Mesenchymal stem cell (in vitro differentiated cells and primary cell): ENCODE measurements around the gene NPAS3.

Source experiments
- DNase-seq: peaks from one replicate; pipeline ENCODE4 v3.0.0-alpha.2; 2013
- H2AFZ ChIP-seq: one replicate; pipeline ENCODE4 v1.6.1; 2013; ENCODE audit warnings: low read depth, mild to moderate bottlenecking, control low read depth, inconsistent platforms, low read length, moderate library complexity
- H2AK5ac ChIP-seq: 2 replicates; pipeline ENCODE4 v1.6.1; 2013; ENCODE audit warnings: low read length, moderate library complexity, mild to moderate bottlenecking, inconsistent platforms; ENCODE audit not compliant: severe bottlenecking
- H2BK120ac ChIP-seq: one replicate; pipeline ENCODE4 v1.6.1; 2013; ENCODE audit warnings: low read depth, mild to moderate bottlenecking, inconsistent platforms, low read length, moderate library complexity
- H2BK12ac ChIP-seq, 2 experiments: one replicate each; pipeline ENCODE4 v1.6.1; 2013; ENCODE audit warnings: inconsistent platforms in 2 of 2, low read length in 2 of 2, mild to moderate bottlenecking in 2 of 2, moderate library complexity in 2 of 2, control low read depth in 1 of 2
- H2BK15ac ChIP-seq: one replicate; pipeline ENCODE4 v1.6.1; 2013; ENCODE audit warnings: mild to moderate bottlenecking, low read depth, inconsistent platforms; ENCODE audit not compliant: poor library complexity, severe bottlenecking
- H2BK5ac ChIP-seq: 2 replicates; pipeline ENCODE4 v1.6.1; 2013; ENCODE audit warnings: low read depth, mild to moderate bottlenecking, low read length, control low read depth, inconsistent platforms; ENCODE audit not compliant: poor library complexity, severe bottlenecking
- H3K14ac ChIP-seq, 2 experiments: one replicate each; pipeline ENCODE4 v1.6.1; 2013; ENCODE audit warnings: inconsistent platforms in 2 of 2, low read length in 2 of 2, control low read depth in 1 of 2, mild to moderate bottlenecking in 1 of 2, moderate library complexity in 1 of 2
- H3K18ac ChIP-seq, 2 experiments: one replicate each; pipeline ENCODE4 v1.6.1; 2013; ENCODE audit warnings: inconsistent platforms in 2 of 2, low read length in 2 of 2, control low read depth in 1 of 2, low read depth in 1 of 2, mild to moderate bottlenecking in 1 of 2
- H3K23ac ChIP-seq, 2 experiments: one replicate each; pipeline ENCODE4 v1.6.1; 2013; ENCODE audit warnings: inconsistent platforms in 2 of 2, low read length in 2 of 2, mild to moderate bottlenecking in 2 of 2, moderate library complexity in 2 of 2, control low read depth in 1 of 2
- H3K27ac ChIP-seq: 2 replicates; pipeline ENCODE4 v1.5.1; 2013; ENCODE audit warnings: mild to moderate bottlenecking, moderate library complexity, low read length, control low read depth, inconsistent platforms; ENCODE audit not compliant: poor library complexity, severe bottlenecking
- H3K27me3 ChIP-seq, 2 experiments: 2 replicates each; pipeline versions ENCODE4 v1.6.1 to v1.7.0; 2013; ENCODE audit warnings: low read length in 2 of 2, mild to moderate bottlenecking in 2 of 2, moderate library complexity in 2 of 2, control low read depth in 1 of 2, inconsistent platforms in 1 of 2; ENCODE audit not compliant: control insufficient read depth in 1 of 2, insufficient read depth in 1 of 2
- H3K36me3 ChIP-seq, 2 experiments: 2 replicates each; pipeline versions ENCODE4 v1.6.1 to v1.7.0; 2013; ENCODE audit warnings: low read length in 2 of 2, control low read depth in 1 of 2, inconsistent platforms in 1 of 2, low read depth in 1 of 2, mild to moderate bottlenecking in 1 of 2; ENCODE audit not compliant: insufficient read depth in 2 of 2, control insufficient read depth in 1 of 2
- H3K4ac ChIP-seq, 2 experiments: one replicate each; pipeline ENCODE4 v1.6.1; 2013; ENCODE audit warnings: inconsistent platforms in 2 of 2, low read length in 2 of 2, mild to moderate bottlenecking in 2 of 2, moderate library complexity in 2 of 2, control low read depth in 1 of 2, low read depth in 1 of 2
- H3K4me1 ChIP-seq: 2 replicates; pipeline ENCODE4 v1.6.1; 2013; ENCODE audit warnings: low read depth, low read length, control low read depth; ENCODE audit not compliant: control insufficient read depth, insufficient read depth
- H3K4me2 ChIP-seq: 2 replicates; pipeline ENCODE4 v1.6.1; 2013; ENCODE audit warnings: low read length, mild to moderate bottlenecking, inconsistent platforms; ENCODE audit not compliant: poor library complexity, severe bottlenecking
- H3K4me3 ChIP-seq, 2 experiments: 2 replicates each; pipeline versions ENCODE4 v1.5.1 to v1.7.0; 2013; ENCODE audit warnings: low read length in 2 of 2, mild to moderate bottlenecking in 2 of 2, control low read depth in 1 of 2, low read depth in 1 of 2; ENCODE audit not compliant: insufficient read depth in 1 of 2
- H3K79me1 ChIP-seq: replicated peaks from 2 replicates; pipeline ENCODE4 v1.6.1; 2013; ENCODE audit warnings: mild to moderate bottlenecking, control low read depth, low read length, inconsistent platforms; ENCODE audit not compliant: poor library complexity, severe bottlenecking
- H3K9ac ChIP-seq: 2 replicates; pipeline ENCODE4 v1.7.0; 2013; ENCODE audit warnings: mild to moderate bottlenecking, low read length, moderate library complexity
- H3K9me3 ChIP-seq: 2 replicates; pipeline ENCODE4 v1.7.0; 2013; ENCODE audit warnings: mild to moderate bottlenecking, low read length; ENCODE audit not compliant: control insufficient read depth
- H4K8ac ChIP-seq: one replicate; pipeline ENCODE4 v1.6.1; 2013; ENCODE audit warnings: inconsistent platforms, mild to moderate bottlenecking, low read length, moderate library complexity
- H4K91ac ChIP-seq: one replicate; pipeline ENCODE4 v1.6.1; 2013; ENCODE audit warnings: mild to moderate bottlenecking, low read length, inconsistent platforms
- WGBS: methylation state at CpG from one replicate; pipeline ENCODE4 v1.1.7; 2013; ENCODE audit warnings: mixed read lengths; 5-methylcytosine and 5-hydroxymethylcytosine counted together

NPAS3 gene

DNA sequence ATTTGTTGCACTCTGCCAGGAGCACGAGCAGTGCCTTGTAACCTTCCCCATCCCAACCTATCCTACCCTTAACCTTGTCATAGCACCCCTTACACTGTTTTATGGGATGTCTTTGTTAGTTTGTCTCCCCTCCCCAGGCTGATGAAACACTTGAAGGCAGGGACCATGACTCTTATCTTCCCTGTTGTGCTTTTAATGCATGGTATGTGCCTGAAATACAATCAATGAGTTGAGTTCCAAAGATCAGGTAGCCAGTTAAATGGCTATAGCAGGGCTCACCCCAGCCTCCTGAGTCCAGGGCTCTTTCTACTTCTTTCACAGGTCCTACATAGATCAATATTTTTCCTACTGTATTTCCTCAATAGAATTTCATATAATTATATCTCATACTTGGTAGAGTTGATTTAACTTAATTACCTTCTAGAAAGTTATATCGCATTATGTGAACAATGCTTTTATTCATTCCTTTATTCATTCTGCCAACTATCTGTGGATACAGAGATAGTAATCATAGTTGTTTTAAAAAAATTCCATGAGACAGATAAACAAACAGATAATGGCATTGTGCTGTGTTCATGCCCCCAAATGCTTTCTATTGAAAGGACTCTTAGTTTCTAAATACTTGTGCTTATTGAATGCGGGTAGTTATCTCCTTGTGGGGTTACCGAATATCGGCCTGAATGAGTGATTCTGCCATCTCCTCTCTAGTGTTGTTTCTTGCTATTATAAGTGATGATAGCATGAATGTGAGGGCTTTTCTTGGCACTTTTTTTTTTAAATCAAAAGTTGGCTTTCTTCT is 347.4 kb downstream of the NPAS3 start:
- Histone ChIP-seq H2BK5ac (no peak overlapping the region), H3K4me1 (peaks cover 1% of the 10 kb centered on the region), H3K79me1 (no peaks in the 10 kb centered on the region), H3K4me2 (no peak overlapping the region), H3K18ac (no peak overlapping the region), H3K9ac (no peak overlapping the region), H3K27me3 (no peaks in the 10 kb centered on the region), H2BK120ac (no peak overlapping the region), H2AFZ (no peak overlapping the region), H3K27ac (no peak overlapping the region), H4K91ac (no peak overlapping the region), H4K8ac (no peak overlapping the region), H3K36me3 (no peaks in the 10 kb centered on the region), H3K4ac (no peak overlapping the region), H2BK12ac (no peak overlapping the region), H3K14ac (no peak overlapping the region), H3K23ac (no peak overlapping the region), H2BK15ac (no peak overlapping the region), H2AK5ac (no peak overlapping the region), H3K4me3 (no peak overlapping the region), H3K9me3 (no peaks in the 10 kb centered on the region)
- 81% methylated on average over 4 of the region's 5 CpGs for WGBS
- no peak for DNase-seq

DNA sequence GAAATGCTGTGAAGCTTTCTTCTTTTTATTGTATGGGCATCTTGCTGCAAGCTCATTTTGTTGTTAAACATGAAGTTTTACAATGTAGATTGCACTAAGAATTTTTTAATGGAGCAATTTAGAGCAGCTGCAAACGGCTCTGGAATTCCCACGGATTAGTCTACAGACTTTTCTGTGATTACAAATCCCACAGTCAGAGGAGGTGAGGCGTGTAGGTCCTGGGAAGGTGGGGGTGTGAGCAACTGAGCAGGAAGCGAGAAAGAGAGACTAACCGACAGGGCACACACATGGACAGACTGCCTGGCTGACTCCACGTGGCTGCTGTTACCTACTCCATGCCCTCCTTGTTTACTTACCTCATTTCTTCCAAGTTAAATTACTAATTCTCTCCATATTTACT is 348.5 kb downstream of the NPAS3 start:
- no peak overlapping the region for H3K9ac ChIP-seq
- H3K36me3 ChIP-seq = no peaks in the 10 kb centered on the region
- H4K8ac ChIP-seq = no peak overlapping the region
- no peak overlapping the region for H2BK15ac ChIP-seq
- no peaks in the 10 kb centered on the region for H3K79me1 ChIP-seq
- H3K27me3 ChIP-seq = no peaks in the 10 kb centered on the region
- no peak overlapping the region for H2BK5ac ChIP-seq
- no peak overlapping the region for H3K27ac ChIP-seq
- H2BK12ac ChIP-seq = no peak overlapping the region
- no peak overlapping the region for H2BK120ac ChIP-seq
- no peak overlapping the region for H4K91ac ChIP-seq
- 76% methylated on average over 6 of the region's 6 CpGs for WGBS
- H2AFZ ChIP-seq = no peak overlapping the region
- H3K18ac ChIP-seq = no peak overlapping the region
- no peak overlapping the region for H3K14ac ChIP-seq
- H3K4ac ChIP-seq = no peak overlapping the region
- H3K9me3 ChIP-seq = no peaks in the 10 kb centered on the region
- H2AK5ac ChIP-seq = no peak overlapping the region
- no peak overlapping the region for H3K4me2 ChIP-seq
- DNase-seq = no peak
- no peak overlapping the region for H3K23ac ChIP-seq
- no peak overlapping the region for H3K4me3 ChIP-seq
- peaks cover 1% of the 10 kb centered on the region for H3K4me1 ChIP-seq

GRCh38 chr14:33290641-33291040 is 352.0 kb downstream of the NPAS3 start:
- no peak overlapping the region for H4K91ac ChIP-seq
- no peak for DNase-seq
- H3K14ac ChIP-seq = no peak overlapping the region
- no peak overlapping the region for H3K27ac ChIP-seq
- H3K9me3 ChIP-seq = no peaks in the 10 kb centered on the region
- H2BK12ac ChIP-seq = no peak overlapping the region
- H2BK15ac ChIP-seq = no peak overlapping the region
- no peak overlapping the region for H2BK5ac ChIP-seq
- no peaks in the 10 kb centered on the region for H3K27me3 ChIP-seq
- H2AK5ac ChIP-seq = no peak overlapping the region
- H3K9ac ChIP-seq = no peak overlapping the region
- 94% methylated on average over 4 of the region's 4 CpGs for WGBS
- H3K4me1 ChIP-seq = peaks cover 1% of the 10 kb centered on the region
- no peak overlapping the region for H3K18ac ChIP-seq
- H3K4ac ChIP-seq = no peak overlapping the region
- H2AFZ ChIP-seq = no peak overlapping the region
- no peak overlapping the region for H3K4me3 ChIP-seq
- no peaks in the 10 kb centered on the region for H3K79me1 ChIP-seq
- no peak overlapping the region for H4K8ac ChIP-seq
- no peak overlapping the region for H2BK120ac ChIP-seq
- H3K36me3 ChIP-seq = no peaks in the 10 kb centered on the region
- H3K4me2 ChIP-seq = no peak overlapping the region
- no peak overlapping the region for H3K23ac ChIP-seq

DNA sequence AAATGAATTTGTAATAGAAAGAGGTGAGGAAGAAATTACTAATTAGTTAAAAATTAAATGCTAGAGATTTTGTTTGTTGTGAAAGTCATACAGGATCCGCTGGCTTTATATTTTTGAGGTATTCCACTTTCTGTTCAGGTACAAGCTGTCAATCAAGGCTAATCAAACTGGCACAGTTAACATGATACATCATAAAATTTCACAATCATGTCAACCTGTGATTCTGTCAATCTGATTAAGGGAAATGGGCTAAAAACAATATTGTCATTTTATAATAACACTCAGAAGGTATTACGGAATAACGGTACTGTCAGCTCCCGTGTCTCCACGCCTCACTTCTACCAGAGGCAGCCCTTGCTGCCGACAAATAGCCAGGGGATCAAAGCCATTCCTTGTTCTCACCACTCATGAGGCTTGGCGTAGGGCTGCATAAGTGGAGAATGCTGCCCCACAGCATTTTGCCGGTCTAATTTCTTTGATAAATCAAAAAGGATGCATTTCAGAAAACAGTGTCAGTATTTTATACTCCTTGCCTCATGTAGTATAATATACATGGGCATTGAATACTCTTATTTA is 352.9 kb downstream of the NPAS3 start:
- no peak overlapping the region for H3K4me2 ChIP-seq
- WGBS = 98% methylated on average over 8 of the region's 8 CpGs

More for the DNA sequence above, 352.9 kb downstream of the NPAS3 start:
- DNase-seq = no peak
- no peak overlapping the region for H3K23ac ChIP-seq
- no peak overlapping the region for H3K4ac ChIP-seq
- H4K8ac ChIP-seq = no peak overlapping the region
- peaks cover 1% of the 10 kb centered on the region for H3K4me1 ChIP-seq
- no peak overlapping the region for H3K9ac ChIP-seq
- no peaks in the 10 kb centered on the region for H3K9me3 ChIP-seq
- no peak overlapping the region for H4K91ac ChIP-seq
- no peak overlapping the region for H2AFZ ChIP-seq
- H2BK5ac ChIP-seq = no peak overlapping the region
- H3K27ac ChIP-seq = no peak overlapping the region
- no peaks in the 10 kb centered on the region for H3K27me3 ChIP-seq
- H2BK15ac ChIP-seq = no peak overlapping the region
- H3K79me1 ChIP-seq = no peaks in the 10 kb centered on the region
- H2BK12ac ChIP-seq = no peak overlapping the region
- H3K18ac ChIP-seq = no peak overlapping the region
- no peak overlapping the region for H3K14ac ChIP-seq
- no peak overlapping the region for H2AK5ac ChIP-seq
- H3K4me3 ChIP-seq = no peak overlapping the region
- H2BK120ac ChIP-seq = no peak overlapping the region
- H3K36me3 ChIP-seq = no peaks in the 10 kb centered on the region
